HEK293T (cell line): ENCODE measurements around the gene VTI1A.

Source experiments
- CTCF ChIA-PET: fragments of 350-600 bp; formaldehyde crosslinking; extraction: SDS; loops from one replicate; lab custom pipeline; 2021; ENCODE audit warnings: antibody characterized with exemption, inconsistent platforms; lab: Yijun Ruan, JAX
- POLR2A ChIA-PET: fragments of 350-600 bp; formaldehyde crosslinking; extraction: SDS; loops from one replicate; lab custom pipeline; 2020; ENCODE audit warnings: antibody characterized with exemption, inconsistent platforms; lab: Yijun Ruan, JAX
- DNase-seq: peaks from one replicate; pipeline ENCODE4 v3.0.0; 2012; ENCODE audit warnings: mixed read lengths; ENCODE audit errors: extremely low spot score
- ARNT ChIP-seq: fragments of 450-650 bp; IDR thresholded peaks from 2 replicates; pipeline ENCODE4 v1.6.1; 2017; ENCODE audit warnings: mild to moderate bottlenecking
- BHLHE40 ChIP-seq: fragments of 450-650 bp; IDR thresholded peaks from 2 replicates; pipeline ENCODE4 v1.6.1; 2016; ENCODE audit warnings: mild to moderate bottlenecking, moderate library complexity, borderline replicate concordance
- CTBP1 ChIP-seq: fragments of 450-650 bp; IDR thresholded peaks from 2 replicates; pipeline ENCODE4 v1.6.1; 2016; ENCODE audit warnings: borderline replicate concordance
- ELF4 ChIP-seq: fragments of 450-650 bp; IDR thresholded peaks from 2 replicates; pipeline ENCODE4 v1.6.1; 2017; ENCODE audit warnings: antibody characterized with exemption
- FOXA1 ChIP-seq: fragments of 450-650 bp; IDR thresholded peaks from 2 replicates; pipeline ENCODE4 v1.6.1; 2016; ENCODE audit warnings: mild to moderate bottlenecking
- FOXK2 ChIP-seq: fragments of 450-650 bp; IDR thresholded peaks from 2 replicates; pipeline ENCODE4 v1.6.1; 2016; ENCODE audit warnings: mild to moderate bottlenecking
- FOXM1 ChIP-seq: fragments of 450-650 bp; IDR thresholded peaks from 2 replicates; pipeline ENCODE4 v1.6.1; 2017; ENCODE audit warnings: mild to moderate bottlenecking, borderline replicate concordance
- HDGF ChIP-seq: fragments of 450-650 bp; IDR thresholded peaks from 2 replicates; pipeline ENCODE4 v1.6.1; 2017; ENCODE audit warnings: antibody characterized with exemption, borderline replicate concordance
- L3MBTL2 ChIP-seq: fragments of 450-650 bp; conservative IDR thresholded peaks from 2 replicates; pipeline ENCODE4 v1.6.1; 2016; ENCODE audit warnings: mild to moderate bottlenecking
- LEF1 ChIP-seq: fragments of 450-650 bp; IDR thresholded peaks from 2 replicates; pipeline ENCODE4 v1.6.1; 2017; ENCODE audit warnings: mild to moderate bottlenecking, borderline replicate concordance
- NFRKB ChIP-seq: fragments of 450-650 bp; IDR thresholded peaks from 2 replicates; pipeline ENCODE4 v1.6.1; 2016; ENCODE audit warnings: mild to moderate bottlenecking, moderate library complexity
- PKNOX1 ChIP-seq: fragments of 450-650 bp; IDR thresholded peaks from 2 replicates; pipeline ENCODE4 v1.6.1; 2016
- SP1 ChIP-seq: fragments of 450-650 bp; IDR thresholded peaks from 2 replicates; pipeline ENCODE4 v1.6.1; 2017
- SUZ12 ChIP-seq: fragments of 450-650 bp; IDR thresholded peaks from 2 replicates; pipeline ENCODE4 v1.6.1; 2016; ENCODE audit warnings: mild to moderate bottlenecking
- TARDBP ChIP-seq: fragments of 450-650 bp; IDR thresholded peaks from 2 replicates; pipeline ENCODE4 v1.6.1; 2016
- ZNF384 ChIP-seq: fragments of 450-650 bp; IDR thresholded peaks from 2 replicates; pipeline ENCODE4 v1.6.1; 2016

Gene VTI1A

GRCh38 chr10:112601214-112602090, 154.4 kb downstream of the VTI1A start:
- CTCF ChIA-PET: no interaction called here
- no peak for DNase-seq
- POLR2A ChIA-PET: no interaction called here
- TF ChIP-seq BHLHE40: no peak
- TF ChIP-seq SUZ12: no peak
- no peak for TF ChIP-seq L3MBTL2

- CTCF ChIA-PET: no interaction called here
- DNase-seq: no peak
- TF ChIP-seq PKNOX1 (no peak), LEF1 (no peak), FOXK2 (no peak)
- POLR2A ChIA-PET: no interaction called here
Measured at GRCh38 chr10:112603062-112603461, 156.0 kb downstream of the VTI1A start.

GRCh38 chr10:112605063-112605462, 158.0 kb downstream of the VTI1A start:
- POLR2A ChIA-PET: no interaction called here
- CTCF ChIA-PET: no interaction called here
- DNase-seq: no peak
- TF ChIP-seq SP1 (no peak), ELF4 (no peak), FOXM1 (no peak), HDGF (no peak), BHLHE40 (no peak), FOXA1 (no peak), PKNOX1 (no peak), ARNT (no peak), LEF1 (no peak), L3MBTL2 (no peak), NFRKB (no peak), CTBP1 (no peak), SUZ12 (no peak)

- DNase-seq: no peak
- ChIA-PET POLR2A (no interaction called here), CTCF (no interaction called here)
- TF ChIP-seq LEF1: no peak
- no peak for TF ChIP-seq CTBP1
- TF ChIP-seq ARNT: no peak
- TF ChIP-seq FOXA1: no peak
- no peak for TF ChIP-seq FOXK2
- no peak for TF ChIP-seq NFRKB
- TF ChIP-seq SP1: no peak
- no peak for TF ChIP-seq TARDBP
- TF ChIP-seq ZNF384: no peak
- no peak for TF ChIP-seq PKNOX1
- TF ChIP-seq BHLHE40: no peak
- TF ChIP-seq SUZ12: no peak
- no peak for TF ChIP-seq ELF4
- no peak for TF ChIP-seq L3MBTL2
- no peak for TF ChIP-seq HDGF
- TF ChIP-seq FOXM1: no peak
Measured at GRCh38 chr10:112607506-112607905, 160.5 kb downstream of the VTI1A start.

- POLR2A ChIA-PET: no interaction called here
- DNase-seq: no peak
- no peak for TF ChIP-seq FOXK2
- no peak for TF ChIP-seq ZNF384
- no peak for TF ChIP-seq HDGF
- no peak for TF ChIP-seq BHLHE40
- no peak for TF ChIP-seq SUZ12
- no peak for TF ChIP-seq L3MBTL2
- no peak for TF ChIP-seq FOXM1
- TF ChIP-seq SP1: no peak
- TF ChIP-seq FOXA1: no peak
- no peak for TF ChIP-seq CTBP1
- TF ChIP-seq ARNT: no peak
- no peak for TF ChIP-seq NFRKB
- TF ChIP-seq TARDBP: no peak
- no peak for TF ChIP-seq ELF4
- TF ChIP-seq LEF1: no peak
- no peak for TF ChIP-seq PKNOX1
- CTCF ChIA-PET: no interaction called here
Measured at GRCh38 chr10:112613620-112614019, 166.6 kb downstream of the VTI1A start.

GRCh38 chr10:112614072-112614471, 167.1 kb downstream of the VTI1A start:
- no peak for DNase-seq
- no peak for TF ChIP-seq FOXA1
- no peak for TF ChIP-seq CTBP1
- no peak for TF ChIP-seq L3MBTL2
- no peak for TF ChIP-seq HDGF
- TF ChIP-seq ARNT: no peak
- TF ChIP-seq TARDBP: no peak
- TF ChIP-seq LEF1: no peak
- no peak for TF ChIP-seq PKNOX1
- TF ChIP-seq SUZ12: no peak
- no peak for TF ChIP-seq ZNF384
- no peak for TF ChIP-seq ELF4
- TF ChIP-seq FOXK2: no peak
- TF ChIP-seq SP1: no peak
- TF ChIP-seq BHLHE40: no peak
- CTCF ChIA-PET: no interaction called here
- POLR2A ChIA-PET: no interaction called here
